Kidney (tissue), 14 donors: Measurements from ENCODE around the gene DNAJB1. TPM values are rescaled to one million over a fixed set of nuclear protein-coding genes. Genes with fewer than 3 reads are reported as not detected.

Experiments
- DNase-seq, 5 donors: peaks; one replicate each; pipeline ENCODE4 v3.0.0-alpha.2; 2013 to 2020
- FAIRE-seq: peaks from 2 replicates; lab custom pipeline; 2012; peaks lifted over from hg19 to GRCh38; lab: Jason Lieb, UNC
- H3K27ac ChIP-seq, 2 donors: one replicate each; pipeline ENCODE4 v1.7.0; 2013; ENCODE audit warnings: low read depth in 2 of 2, low read length in 2 of 2, inconsistent platforms in 1 of 2
- H3K27me3 ChIP-seq: one replicate; pipeline ENCODE4 v1.7.1; 2013; ENCODE audit warnings: low read length, inconsistent platforms; ENCODE audit not compliant: control insufficient read depth, insufficient read depth
- H3K36me3 ChIP-seq, 3 donors: one replicate each; pipeline versions ENCODE4 v1.7.0 to v1.7.1; 2013; ENCODE audit warnings: low read length in 3 of 3, control low read depth in 1 of 3, inconsistent platforms in 1 of 3; ENCODE audit not compliant: insufficient read depth in 3 of 3, control insufficient read depth in 2 of 3
- H3K4me1 ChIP-seq, 3 donors: one replicate each; pipeline versions ENCODE4 v1.7.0 to v1.7.1; 2013; ENCODE audit warnings: low read length in 3 of 3, inconsistent platforms in 1 of 3, low read depth in 1 of 3; ENCODE audit not compliant: control insufficient read depth in 2 of 3, insufficient read depth in 2 of 3
- H3K4me3 ChIP-seq, 3 donors: one replicate each; pipeline versions ENCODE4 v1.7.0 to v1.8.1; 2013; ENCODE audit warnings: low read length in 3 of 3, control low read depth in 1 of 3, inconsistent platforms in 1 of 3
- H3K9ac ChIP-seq, 3 donors: one replicate each; pipeline versions ENCODE4 v1.7.0 to v1.7.1; 2013; ENCODE audit warnings: low read length in 3 of 3, control low read depth in 1 of 3, inconsistent platforms in 1 of 3
- H3K9me3 ChIP-seq, 3 donors: one replicate each; pipeline versions ENCODE4 v1.7.0 to v1.7.1; 2013; ENCODE audit warnings: low read length in 3 of 3, control low read depth in 1 of 3, inconsistent platforms in 1 of 3; ENCODE audit not compliant: control insufficient read depth in 2 of 3, insufficient read depth in 1 of 3
- CTCF ChIP-seq: IDR thresholded peaks from 3 replicates; pipeline ENCODE4 v1.5.1; 2012; ENCODE audit warnings: mild to moderate bottlenecking, moderate library complexity, borderline replicate concordance; ENCODE audit not compliant: insufficient read depth; ENCODE audit errors: extremely low read depth
- intact Hi-C: fragments of 100-400 bp; cut with DNase I; formaldehyde crosslinking; loops from one replicate; pipeline ENCODE4 v1.11.1; 2022
- polyA plus RNA-seq: library from polyadenylated mRNA; stranded (reverse); fragments of 350-450 nt; fragmentation: Illumina TruSeq; extraction: RNeasy Lipid Tissue Mini Kit (QIAGEN cat#74804); gene quantifications from one replicate; pipeline ENCODE4 v1.2.3, GENCODE V29; 2014; ENCODE audit warnings: low read depth, low replicate concordance; ENCODE audit not compliant: insufficient read depth
- total RNA-seq: library from RNA; stranded (reverse); fragmentation: NEBNext Ultra II Directional; extraction: Animal tissue kit (Norgen Biotek cat#: 25700); gene quantifications from one replicate; pipeline ENCODE4 v1.2.1, GENCODE V29; 2021
- donor health status: control.
- donor health status: control.
- donor health status: control.
- donor health status: control.
- donor health status: control.
- donor health status: DM: yes; HTN: yes; CAD: no.
- donor health status: Normal renal cell carcinoma (clear cell type).

Gene DNAJB1
- total and polyA plus RNA-seq, 2 donors from 2014 or later: 77.9 to 122 TPM

GRCh38 chr19:14530005-14530348, 11.8 kb upstream of the DNAJB1 start:
- Histone ChIP-seq H3K27ac (peak overlapping the region; percentile 95 to 99), H3K4me3 (peak overlapping the region; percentile 95 to 98 (median 97)), H3K27me3 (no peaks in the 10 kb centered on the region), H3K4me1 (peaks cover 0 to 12% (median 0%) of the 10 kb centered on the region in 3 donors), H3K9ac (peak overlapping the region; percentile 89 to 99 (median 92)), H3K9me3 (no peaks in the 10 kb centered on the region), H3K36me3 (no peaks in the 10 kb centered on the region)
- FAIRE-seq: no peak
- no peak for TF ChIP-seq CTCF
- peak in 1 of 5 donors; percentile 90 for DNase-seq
- intact Hi-C loops: no loop called here

GRCh38 chr19:14529254-14530004, 11.2 kb upstream of the DNAJB1 start, which contains the start of gene TECR:
Gene TECR, plus strand, starts transcription at chr19:14529594. Its CDS starts 103 bp downstream, at chr19:14529697.
- Histone ChIP-seq H3K27ac (peak within 1 kb of the TSS; percentile 95 to 99), H3K27me3 (no peaks in the 10 kb centered on the region), H3K4me1 (peaks cover 0 to 12% (median 0%) of the 10 kb centered on the region in 3 donors), H3K36me3 (no peaks in the 10 kb centered on the region), H3K4me3 (peak within 1 kb of the TSS; percentile 95 to 98 (median 97)), H3K9me3 (no peaks in the 10 kb centered on the region), H3K9ac (peak within 1 kb of the TSS; percentile 89 to 99 (median 92))
- DNase-seq (peak; percentile 100), FAIRE-seq (peak; percentile 96)
- intact Hi-C loops: no loop called here
- peak; percentile 9 for TF ChIP-seq CTCF

- TF ChIP-seq CTCF: no peak
- Histone ChIP-seq H3K27ac (peak overlapping the region in 1 of 2 donors; percentile 63), H3K4me1 (peaks cover 0 to 9% (median 0%) of the 10 kb centered on the region in 3 donors), H3K27me3 (no peaks in the 10 kb centered on the region), H3K9ac (peak overlapping the region in 2 of 3 donors; percentile 39 to 63), H3K9me3 (no peaks in the 10 kb centered on the region), H3K4me3 (peak overlapping the region; percentile 61 to 70 (median 67)), H3K36me3 (no peaks in the 10 kb centered on the region)
- DNase-seq (peak in 1 of 5 donors; percentile 78), FAIRE-seq (no peak)
- intact Hi-C loops: no loop called here
Observed at GRCh38 chr19:14528419-14529253, 10.4 kb upstream of the DNAJB1 start.
